HepG2 (cell line): ENCODE data around the gene ZCCHC10. TPM values are rescaled to one million over a fixed set of nuclear protein-coding genes. Genes with fewer than 3 reads are reported as not detected.

Experiments
- ATAC-seq: fragments of 200-7000 bp; cut with Tn5 transposase; 3 replicates; pipeline ENCODE4 v1.9.1; 2020; ENCODE audit warnings: mild to moderate bottlenecking, moderate library complexity
- BruUV-seq: library from RNA; stranded (reverse); fragments of 400-500 nt; replicated peaks from 2 replicates; lab custom pipeline; 2021; lab: Mats Ljungman, UMichigan
- CTCF ChIA-PET: fragments of 300-600 bp; formaldehyde crosslinking; extraction: SDS; loops from one replicate; lab custom pipeline; 2021; ENCODE audit warnings: low total read pairs, inconsistent platforms, low intra/inter-chr PET ratio; lab: Yijun Ruan, JAX
- POLR2A ChIA-PET: fragments of 350-600 bp; sonication (Branson Sonifier 250); formaldehyde crosslinking; loops from one replicate; lab custom pipeline; 2020; ENCODE audit warnings: antibody characterized with exemption, inconsistent platforms; lab: Yijun Ruan, JAX
- DNase-seq: peaks from one replicate; pipeline ENCODE4 v3.0.0-alpha.2; 2015; ENCODE audit warnings: low spot score
- FAIRE-seq: peaks from 3 replicates; lab custom pipeline; 2011; peaks lifted over from hg19 to GRCh38; lab: Jason Lieb, UNC
- H2AFZ ChIP-seq: one replicate; pipeline ENCODE4 v1.6.1; 2011; ENCODE audit warnings: low read length, inconsistent platforms
- H3K27ac ChIP-seq: fragments of 300-600 bp; 3 replicates; pipeline ENCODE4 v1.8.0; 2011; ENCODE audit warnings: mixed run types, mild to moderate bottlenecking, mixed read lengths, low read length, inconsistent platforms; ENCODE audit not compliant: insufficient read depth; ENCODE audit errors: extremely low read length
- H3K27me3 ChIP-seq, 2 experiments: fragments of 200-600 bp in 1 of 2; 2 replicates in 1 of 2; 3 replicates in 1 of 2; pipeline versions ENCODE4 v1.6.0 to v1.8.0; 2011; ENCODE audit warnings: low read length in 2 of 2, mild to moderate bottlenecking in 2 of 2, moderate library complexity in 2 of 2, inconsistent platforms in 1 of 2; ENCODE audit not compliant: insufficient read depth in 2 of 2, control insufficient read depth in 1 of 2
- H3K36me3 ChIP-seq, 2 experiments: fragments of 200-600 bp in 1 of 2; replicated peaks in 1 of 2; 2 replicates in 1 of 2; 3 replicates in 1 of 2; pipeline versions ENCODE4 v1.5.1 to v1.8.0; 2011; ENCODE audit warnings: low read length in 2 of 2, inconsistent platforms in 1 of 2; ENCODE audit not compliant: insufficient read depth in 2 of 2, control insufficient read depth in 1 of 2
- H3K4me1 ChIP-seq: 2 replicates; pipeline ENCODE4 v1.5.1; 2012; ENCODE audit warnings: low read length, inconsistent platforms; ENCODE audit not compliant: insufficient read depth
- H3K4me2 ChIP-seq: 2 replicates; pipeline ENCODE4 v1.6.0; 2011; ENCODE audit warnings: low read depth, low read length, inconsistent platforms
- H3K4me3 ChIP-seq, 3 experiments: fragments of 200-600 bp in 1 of 3; sonication (generic), shearing (Covaris generic) in 1 of 3; replicated peaks in 1 of 3; 2 replicates each; pipeline ENCODE4 v1.5.1; 2011 to 2016; ENCODE audit warnings: low read length in 3 of 3, inconsistent platforms in 2 of 3, low read depth in 2 of 3, mild to moderate bottlenecking in 2 of 3, control low read depth in 1 of 3, mixed read lengths in 1 of 3; ENCODE audit not compliant: insufficient read depth in 1 of 3
- H3K79me2 ChIP-seq: one replicate; pipeline ENCODE4 v1.6.1; 2011; ENCODE audit warnings: low read length, inconsistent platforms; ENCODE audit not compliant: insufficient read depth
- H3K9ac ChIP-seq: 2 replicates; pipeline ENCODE4 v1.6.0; 2011; ENCODE audit warnings: mild to moderate bottlenecking, low read depth, low read length, inconsistent platforms; ENCODE audit not compliant: insufficient read depth
- H3K9me3 ChIP-seq: 2 replicates; pipeline ENCODE4 v1.5.1; 2012; ENCODE audit warnings: mild to moderate bottlenecking, low read length
- H4K20me1 ChIP-seq: 2 replicates; pipeline ENCODE4 v1.6.0; 2011; ENCODE audit warnings: inconsistent platforms, mild to moderate bottlenecking, low read length, moderate library complexity; ENCODE audit not compliant: insufficient read depth
- CREM ChIP-seq, 2 experiments: sonication (generic) in 1 of 2; formaldehyde crosslinking in 1 of 2; IDR thresholded peaks; 2 replicates each; pipeline versions ENCODE4 v1.4.0 to v1.6.1; 2016 to 2020; ENCODE audit warnings: antibody characterized with exemption in 1 of 2, mild to moderate bottlenecking in 1 of 2, missing genetic modification reagents in 1 of 2
- GABPB1 ChIP-seq: IDR thresholded peaks from 2 replicates; pipeline ENCODE4 v1.6.1; 2016; ENCODE audit warnings: mild to moderate bottlenecking, missing genetic modification reagents, moderate library complexity, missing compliant biosample characterization
- MIXL1 ChIP-seq: IDR thresholded peaks from 2 replicates; pipeline ENCODE4 v1.6.1; 2016
- NFRKB ChIP-seq: fragments of 450-650 bp; IDR thresholded peaks from 2 replicates; pipeline ENCODE4 v1.6.1; 2017
- RARA ChIP-seq: IDR thresholded peaks from 2 replicates; pipeline ENCODE4 v1.6.1; 2016; ENCODE audit warnings: missing genetic modification reagents, missing compliant biosample characterization
- ZNF232 ChIP-seq: sonication (generic); formaldehyde crosslinking; IDR thresholded peaks from 2 replicates; pipeline ENCODE4 v1.4.0; 2020; ENCODE audit warnings: missing genetic modification reagents, borderline replicate concordance
- ZNF780A ChIP-seq: sonication (generic); formaldehyde crosslinking; IDR thresholded peaks from 2 replicates; pipeline ENCODE4 v1.8.0; 2022; ENCODE audit warnings: mild to moderate bottlenecking, missing genetic modification reagents, moderate library complexity
- WGBS: methylation state at CpG from one replicate; pipeline ENCODE4 v1.1.6; 2017; ENCODE audit warnings: low lambda C conversion rate; 5-methylcytosine and 5-hydroxymethylcytosine counted together
- in situ Hi-C: cut with HindIII; loops from 2 replicates; pipeline ENCODE4 v1.10.0; 2017; ENCODE audit warnings: low pct_unique_long_range_greater_than_20kb; ENCODE audit not compliant: extremely low pct_ligation_motif_present
- intact Hi-C: fragments of 100-400 bp; cut with micrococcal nuclease; formaldehyde crosslinking; loops from one replicate; pipeline ENCODE4 v1.10.0; 2022; ENCODE audit not compliant: unreplicated experiment
- polyA plus RNA-seq, 8 experiments: library from polyadenylated mRNA; depleted of rRNA in 3 of 8; stranded (reverse) in 7 of 8; unstranded in 1 of 8; fragments of >200 nt; fragmentation: Illumina TruSeq in 4 of 8; extraction: Trizol in 4 of 8; gene quantifications; 2 replicates each; pipeline versions ENCODE4 v1.2.1 to v1.2.3, GENCODE V29; 2011 to 2016; ENCODE audit warnings: low read depth in 4 of 8, missing spikeins in 1 of 8, mixed read lengths in 1 of 8; ENCODE audit not compliant: insufficient read depth in 1 of 8
- total RNA-seq, 5 experiments: library from RNA; depleted of rRNA; stranded (reverse); fragments of >200 nt; fragmentation: Illumina TruSeq; extraction: Trizol; gene quantifications; 2 replicates each; pipeline ENCODE4 v1.2.3, GENCODE V29; 2016; ENCODE audit warnings: low read depth in 1 of 5
- TF ChIP-seq, protein P1 (sequence below): sonication (generic); formaldehyde crosslinking; IDR thresholded peaks from 2 replicates; pipeline ENCODE4 v1.8.1; 2022; ENCODE audit warnings: low read depth, mild to moderate bottlenecking, missing genetic modification reagents
- TF ChIP-seq, protein P2 (sequence below): sonication (generic); formaldehyde crosslinking; IDR thresholded peaks from 2 replicates; pipeline ENCODE4 v1.5.0; 2020; ENCODE audit warnings: missing genetic modification reagents
- TF ChIP-seq, protein P3 (sequence below): sonication (generic); formaldehyde crosslinking; IDR thresholded peaks from 2 replicates; pipeline ENCODE4 v1.5.0; 2020; ENCODE audit warnings: missing genetic modification reagents
- TF ChIP-seq, protein P4 (sequence below): sonication (generic); formaldehyde crosslinking; IDR thresholded peaks from 2 replicates; pipeline ENCODE4 v1.8.1; 2023; ENCODE audit warnings: mild to moderate bottlenecking, missing genetic modification reagents

ZCCHC10 gene
- total and polyA plus RNA-seq, 2 of the 13 experiments (the other 11 are each of a cell fraction or from before 2014, with no cell fraction given), result 40.7 to 48.2 TPM

DNA sequence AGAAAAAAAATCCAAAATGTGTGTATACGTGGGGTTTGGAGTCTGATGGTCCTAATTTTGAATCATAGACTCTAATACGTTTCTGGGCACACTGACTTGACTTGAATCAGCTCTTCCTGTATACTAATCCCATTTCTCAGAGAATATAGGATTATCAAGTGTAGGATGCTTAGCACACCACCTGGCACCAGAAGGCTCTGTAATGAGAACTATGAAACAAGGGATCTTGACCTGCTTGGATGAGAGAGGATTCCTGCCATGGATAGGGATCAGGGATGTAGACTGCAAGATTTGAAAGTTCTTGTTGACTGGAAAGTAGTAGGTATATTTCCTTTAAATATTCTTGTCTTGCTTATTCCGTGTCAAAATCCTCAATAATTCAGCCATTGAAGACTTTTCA, 33.3 kb upstream of the ZCCHC10 start:
- H3K79me2 ChIP-seq, result peaks cover 93% of the 10 kb centered on the region
- H3K4me1 ChIP-seq, result peaks cover 52% of the 10 kb centered on the region
- FAIRE-seq (no peak), ATAC-seq (no peak), DNase-seq (no peak)
- no peak overlapping the region for H3K4me2 ChIP-seq
- H3K9ac ChIP-seq, result no peak overlapping the region
- peaks cover 0 to 8% of the 10 kb centered on the region in 2 experiments; a peak in 2 of 5 replicates for H3K36me3 ChIP-seq
- ChIA-PET CTCF (no interaction called here), POLR2A (no interaction called here)
- no peaks in the 10 kb centered on the region for H3K27me3 ChIP-seq
- in situ Hi-C loops, result no loop called here
- no peak overlapping the region for H2AFZ ChIP-seq
- no TSS peak for BruUV-seq
- H3K4me3 ChIP-seq, result no peak overlapping the region
- WGBS, result 90% methylated on average over 3 of the region's 3 CpGs
- no peak overlapping the region for H3K27ac ChIP-seq
- no peaks in the 10 kb centered on the region for H3K9me3 ChIP-seq
- H4K20me1 ChIP-seq, result peaks cover 46% of the 10 kb centered on the region
- TF ChIP-seq, protein P1, sequence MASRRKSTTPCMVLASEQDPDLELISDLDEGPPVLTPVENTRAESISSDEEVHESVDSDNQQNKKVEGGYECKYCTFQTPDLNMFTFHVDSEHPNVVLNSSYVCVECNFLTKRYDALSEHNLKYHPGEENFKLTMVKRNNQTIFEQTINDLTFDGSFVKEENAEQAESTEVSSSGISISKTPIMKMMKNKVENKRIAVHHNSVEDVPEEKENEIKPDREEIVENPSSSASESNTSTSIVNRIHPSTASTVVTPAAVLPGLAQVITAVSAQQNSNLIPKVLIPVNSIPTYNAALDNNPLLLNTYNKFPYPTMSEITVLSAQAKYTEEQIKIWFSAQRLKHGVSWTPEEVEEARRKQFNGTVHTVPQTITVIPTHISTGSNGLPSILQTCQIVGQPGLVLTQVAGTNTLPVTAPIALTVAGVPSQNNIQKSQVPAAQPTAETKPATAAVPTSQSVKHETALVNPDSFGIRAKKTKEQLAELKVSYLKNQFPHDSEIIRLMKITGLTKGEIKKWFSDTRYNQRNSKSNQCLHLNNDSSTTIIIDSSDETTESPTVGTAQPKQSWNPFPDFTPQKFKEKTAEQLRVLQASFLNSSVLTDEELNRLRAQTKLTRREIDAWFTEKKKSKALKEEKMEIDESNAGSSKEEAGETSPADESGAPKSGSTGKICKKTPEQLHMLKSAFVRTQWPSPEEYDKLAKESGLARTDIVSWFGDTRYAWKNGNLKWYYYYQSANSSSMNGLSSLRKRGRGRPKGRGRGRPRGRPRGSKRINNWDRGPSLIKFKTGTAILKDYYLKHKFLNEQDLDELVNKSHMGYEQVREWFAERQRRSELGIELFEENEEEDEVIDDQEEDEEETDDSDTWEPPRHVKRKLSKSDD (CRISPR knock-in tag), result no peak
- TF ChIP-seq, protein P2, sequence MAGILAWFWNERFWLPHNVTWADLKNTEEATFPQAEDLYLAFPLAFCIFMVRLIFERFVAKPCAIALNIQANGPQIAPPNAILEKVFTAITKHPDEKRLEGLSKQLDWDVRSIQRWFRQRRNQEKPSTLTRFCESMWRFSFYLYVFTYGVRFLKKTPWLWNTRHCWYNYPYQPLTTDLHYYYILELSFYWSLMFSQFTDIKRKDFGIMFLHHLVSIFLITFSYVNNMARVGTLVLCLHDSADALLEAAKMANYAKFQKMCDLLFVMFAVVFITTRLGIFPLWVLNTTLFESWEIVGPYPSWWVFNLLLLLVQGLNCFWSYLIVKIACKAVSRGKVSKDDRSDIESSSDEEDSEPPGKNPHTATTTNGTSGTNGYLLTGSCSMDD (CRISPR knock-in tag), result no peak
- no peak for TF ChIP-seq RARA (CRISPR knock-in tag)
- no peak for TF ChIP-seq NFRKB
- intact Hi-C loops, result no loop called here

DNA sequence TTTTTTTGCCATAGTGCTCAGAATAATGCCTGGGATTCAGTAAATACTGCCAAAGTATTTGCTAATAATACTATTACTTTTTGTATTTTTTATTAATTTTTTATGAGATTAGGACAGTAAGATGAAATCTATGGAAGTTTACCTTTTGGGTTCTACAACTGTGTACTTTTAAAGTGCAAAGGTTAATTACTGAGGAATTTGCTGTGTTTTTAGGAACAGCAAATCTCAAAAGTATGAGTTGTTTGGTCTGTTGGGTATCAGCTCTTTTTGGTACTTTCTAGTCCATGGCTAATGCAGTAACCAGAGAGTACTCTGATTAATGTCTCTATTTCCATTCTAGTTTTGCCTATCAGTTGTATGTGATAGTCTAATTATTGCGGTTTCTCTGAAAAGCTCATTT, 30.5 kb upstream of the ZCCHC10 start:
- peak overlapping the region; percentile 40; the same call in 1 of the 2 replicates for H3K4me2 ChIP-seq
- ChIA-PET CTCF (no interaction called here), POLR2A (interaction anchor here (1.1 kb wide), 1 partner anchor 15 kb away, joined by 4 read pairs; no protein-coding TSS in a partner anchor)
- no peak overlapping the region for H3K27ac ChIP-seq
- DNase-seq, result no peak
- H3K9me3 ChIP-seq, result no peaks in the 10 kb centered on the region
- no peak for ATAC-seq
- H4K20me1 ChIP-seq, result peaks cover 44% of the 10 kb centered on the region
- no peak for FAIRE-seq
- 0 out of 2 replicates have a peak, but pooled peaks have one; percentile 13 for TF ChIP-seq CREM (IDR thresholded peaks at IDR 0.05)
- no peak for TF ChIP-seq CREM (CRISPR knock-in tag; IDR thresholded peaks at IDR 0.05)
- TF ChIP-seq ZNF780A (CRISPR knock-in tag), result no peak
- TF ChIP-seq, protein P3, sequence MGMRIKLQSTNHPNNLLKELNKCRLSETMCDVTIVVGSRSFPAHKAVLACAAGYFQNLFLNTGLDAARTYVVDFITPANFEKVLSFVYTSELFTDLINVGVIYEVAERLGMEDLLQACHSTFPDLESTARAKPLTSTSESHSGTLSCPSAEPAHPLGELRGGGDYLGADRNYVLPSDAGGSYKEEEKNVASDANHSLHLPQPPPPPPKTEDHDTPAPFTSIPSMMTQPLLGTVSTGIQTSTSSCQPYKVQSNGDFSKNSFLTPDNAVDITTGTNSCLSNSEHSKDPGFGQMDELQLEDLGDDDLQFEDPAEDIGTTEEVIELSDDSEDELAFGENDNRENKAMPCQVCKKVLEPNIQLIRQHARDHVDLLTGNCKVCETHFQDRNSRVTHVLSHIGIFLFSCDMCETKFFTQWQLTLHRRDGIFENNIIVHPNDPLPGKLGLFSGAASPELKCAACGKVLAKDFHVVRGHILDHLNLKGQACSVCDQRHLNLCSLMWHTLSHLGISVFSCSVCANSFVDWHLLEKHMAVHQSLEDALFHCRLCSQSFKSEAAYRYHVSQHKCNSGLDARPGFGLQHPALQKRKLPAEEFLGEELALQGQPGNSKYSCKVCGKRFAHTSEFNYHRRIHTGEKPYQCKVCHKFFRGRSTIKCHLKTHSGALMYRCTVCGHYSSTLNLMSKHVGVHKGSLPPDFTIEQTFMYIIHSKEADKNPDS, result no peak
- TF ChIP-seq, protein P4, sequence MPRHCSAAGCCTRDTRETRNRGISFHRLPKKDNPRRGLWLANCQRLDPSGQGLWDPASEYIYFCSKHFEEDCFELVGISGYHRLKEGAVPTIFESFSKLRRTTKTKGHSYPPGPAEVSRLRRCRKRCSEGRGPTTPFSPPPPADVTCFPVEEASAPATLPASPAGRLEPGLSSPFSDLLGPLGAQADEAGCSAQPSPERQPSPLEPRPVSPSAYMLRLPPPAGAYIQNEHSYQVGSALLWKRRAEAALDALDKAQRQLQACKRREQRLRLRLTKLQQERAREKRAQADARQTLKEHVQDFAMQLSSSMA (CRISPR knock-in tag), result no peak
- TF ChIP-seq ZNF232 (CRISPR knock-in tag), result no peak
- peak; percentile 95 for TF ChIP-seq MIXL1 (CRISPR knock-in tag)
- no peak for TF ChIP-seq GABPB1 (CRISPR knock-in tag)
- no TSS peak for BruUV-seq
- in situ Hi-C loops, result no loop called here
- H3K27me3 ChIP-seq, result no peaks in the 10 kb centered on the region
- H3K4me1 ChIP-seq, result peaks cover 58% of the 10 kb centered on the region
- peak overlapping the region in 1 of 3 experiments; percentile 35; a peak in 1 of 6 replicates for H3K4me3 ChIP-seq
- H2AFZ ChIP-seq, result no peak overlapping the region
- H3K36me3 ChIP-seq, result no peaks in the 10 kb centered on the region
- H3K79me2 ChIP-seq, result peaks cover 96% of the 10 kb centered on the region
- WGBS, result 86% methylated on average over 1 of the region's 1 CpG
- H3K9ac ChIP-seq, result no peak overlapping the region
- intact Hi-C loops, result no loop called here
